LNCAP (cell line): Measurements from ENCODE around the gene MND1.
A peak's percentile ranks its signal among the peaks of the same experiment; 100 is the strongest.

Experiments used
- CTCF ChIP-seq: fragments of 450-650 bp; IDR thresholded peaks from 2 replicates; pipeline ENCODE4 v1.5.1; 2017; ENCODE audit warnings: mild to moderate bottlenecking

The MND1 gene

DNA sequence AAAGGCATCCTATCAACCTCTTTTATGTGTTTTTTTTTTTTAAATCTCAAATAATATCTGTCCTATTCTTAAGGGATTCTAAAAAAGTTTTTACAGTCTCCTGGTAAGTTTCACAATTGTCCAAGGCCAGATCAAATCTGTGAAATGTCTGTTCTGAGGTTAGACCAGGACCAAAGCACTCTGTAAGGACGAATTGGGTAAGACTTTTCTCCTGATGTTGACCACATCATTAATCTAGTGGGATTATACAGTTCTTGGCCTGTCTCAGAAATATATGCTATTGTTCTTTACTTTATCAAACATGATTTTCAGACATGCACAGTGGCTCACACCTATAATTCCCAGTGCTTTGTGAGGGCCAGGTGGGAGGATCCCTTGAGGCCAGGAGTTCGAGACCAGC, 75.9 kb downstream of the MND1 start:
- no peak for TF ChIP-seq CTCF

DNA sequence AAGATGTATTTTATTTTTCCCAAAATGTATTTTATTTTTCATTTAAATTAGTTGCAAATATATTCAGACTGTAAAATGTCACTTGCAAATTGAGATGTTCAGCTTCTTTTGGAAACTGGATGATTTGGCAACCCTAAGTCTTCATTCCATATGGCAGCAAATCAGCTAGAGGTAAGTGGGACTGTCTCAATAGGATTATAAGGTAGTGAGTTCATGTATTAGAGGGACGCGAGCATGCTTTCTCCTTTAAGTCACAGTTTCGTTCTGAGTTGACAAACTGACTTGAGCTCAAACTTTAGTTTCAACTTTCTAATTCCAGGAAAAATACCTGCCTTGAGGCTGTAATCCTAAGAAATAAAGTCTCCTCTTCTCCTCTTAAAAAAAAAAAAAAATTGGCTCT, 77.5 kb downstream of the MND1 start:
- TF ChIP-seq CTCF = no peak

DNA sequence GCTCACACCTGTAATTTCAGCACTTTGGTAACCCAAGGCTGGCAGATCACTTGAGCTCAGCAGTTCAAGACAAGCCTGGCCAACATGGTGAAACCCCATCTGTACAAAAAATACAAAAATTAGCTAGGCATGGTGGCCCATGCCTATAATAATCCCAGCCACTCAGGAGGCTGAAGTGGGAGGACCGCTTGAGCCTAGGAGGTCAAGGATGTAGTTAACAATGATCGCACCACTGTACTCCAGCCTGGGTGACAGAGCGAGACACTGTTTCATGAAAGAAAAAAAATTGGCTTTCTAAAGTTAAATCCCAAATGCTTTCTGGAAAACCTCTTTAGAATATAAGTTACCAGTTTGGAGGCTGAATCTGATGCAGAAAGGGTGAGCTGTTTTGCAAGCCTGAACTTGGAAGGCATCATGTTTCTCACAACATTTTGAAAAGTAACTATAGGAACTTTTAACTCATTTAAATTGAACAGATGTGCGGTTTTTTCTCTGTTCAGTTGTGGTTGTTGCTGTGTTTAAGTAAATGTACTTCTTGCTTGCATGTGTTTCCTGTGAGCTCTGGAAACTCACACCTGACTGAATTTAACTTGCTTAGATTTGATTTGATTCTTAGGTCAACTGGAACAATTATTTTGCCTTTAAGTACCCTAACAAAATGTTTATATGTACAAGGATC, 81.9 kb downstream of the MND1 start:
- no peak for TF ChIP-seq CTCF

DNA sequence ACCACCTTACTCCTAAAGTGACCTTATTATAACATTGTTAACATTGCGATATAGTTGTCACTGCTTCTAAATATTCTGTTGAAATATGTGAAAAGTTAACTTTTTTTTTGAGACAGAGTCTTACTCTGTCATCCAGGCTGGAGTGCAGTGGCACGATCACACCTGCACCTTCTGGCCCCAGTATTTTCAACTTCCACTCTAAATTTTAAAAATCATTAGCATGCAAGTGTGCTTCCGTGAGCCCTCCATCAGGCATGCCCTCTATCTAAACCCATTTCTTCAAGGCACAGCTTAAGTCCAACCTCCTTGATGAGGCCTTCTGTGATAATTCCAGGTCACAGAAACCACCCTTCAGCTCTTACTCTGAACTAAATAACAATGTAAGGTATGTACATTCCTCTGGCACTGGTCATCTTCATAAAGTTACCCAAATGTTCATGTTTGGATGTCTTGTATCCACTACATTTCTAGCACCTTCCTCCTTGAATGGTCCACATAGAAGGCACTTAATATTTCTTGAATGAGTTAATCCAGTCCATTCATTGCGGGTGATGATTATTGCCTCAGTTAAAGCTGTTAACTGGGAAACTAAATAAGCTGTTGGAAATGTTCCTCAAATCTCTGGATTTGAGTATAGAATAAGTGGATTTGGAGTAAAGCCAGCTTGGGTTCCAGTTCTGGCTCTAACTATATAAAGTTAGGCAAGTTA, 83.0 kb downstream of the MND1 start:
- no peak for TF ChIP-seq CTCF

- no peak for TF ChIP-seq CTCF
These were observed 84.5 kb downstream of the MND1 start for GRCh38 chr4:153428941-153429475.

DNA sequence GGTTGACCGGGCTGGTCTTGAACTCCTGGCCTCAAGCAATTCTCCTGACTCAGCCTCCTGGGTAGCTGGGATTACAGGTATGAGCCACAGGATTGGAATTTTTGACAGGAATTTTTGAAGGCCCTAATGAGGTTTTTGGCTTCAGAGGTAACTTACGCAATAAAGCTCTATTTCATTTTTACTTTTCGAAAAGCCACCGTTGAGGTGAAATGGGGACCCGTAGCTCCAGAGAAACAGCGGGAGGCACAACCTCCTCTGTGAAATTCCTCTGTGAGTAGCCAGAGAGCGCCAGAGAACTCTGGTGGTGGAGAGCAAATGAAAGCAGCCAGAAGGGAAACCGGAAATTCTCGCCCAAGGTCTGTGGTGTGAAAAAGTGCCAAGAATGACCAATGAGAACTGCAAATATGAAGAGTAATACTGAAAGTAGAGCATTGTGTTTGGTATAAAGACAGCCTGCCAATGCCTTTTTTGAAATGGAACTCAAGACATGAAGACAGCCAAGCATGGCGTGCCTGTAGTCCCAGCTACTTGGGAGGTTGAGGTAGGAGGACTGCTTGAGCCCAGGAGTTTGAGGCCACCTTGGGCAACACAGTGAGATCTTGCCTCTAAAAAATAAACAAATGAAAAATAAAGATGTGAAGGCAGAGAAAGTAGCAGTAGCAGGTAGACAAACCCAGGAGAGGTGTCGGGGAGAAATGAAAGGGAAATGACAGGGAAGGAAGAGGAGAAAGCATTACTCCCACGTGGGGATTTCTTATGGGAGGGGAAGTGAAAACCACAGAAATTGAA, 88.7 kb downstream of the MND1 start:
- peak; percentile 63 for TF ChIP-seq CTCF

- no peak for TF ChIP-seq CTCF
These were observed 89.2 kb downstream of the MND1 start for GRCh38 chr4:153433754-153434105.
